Measurements from ENCODE around the gene EEF1A2.

The EEF1A2 gene

DNA sequence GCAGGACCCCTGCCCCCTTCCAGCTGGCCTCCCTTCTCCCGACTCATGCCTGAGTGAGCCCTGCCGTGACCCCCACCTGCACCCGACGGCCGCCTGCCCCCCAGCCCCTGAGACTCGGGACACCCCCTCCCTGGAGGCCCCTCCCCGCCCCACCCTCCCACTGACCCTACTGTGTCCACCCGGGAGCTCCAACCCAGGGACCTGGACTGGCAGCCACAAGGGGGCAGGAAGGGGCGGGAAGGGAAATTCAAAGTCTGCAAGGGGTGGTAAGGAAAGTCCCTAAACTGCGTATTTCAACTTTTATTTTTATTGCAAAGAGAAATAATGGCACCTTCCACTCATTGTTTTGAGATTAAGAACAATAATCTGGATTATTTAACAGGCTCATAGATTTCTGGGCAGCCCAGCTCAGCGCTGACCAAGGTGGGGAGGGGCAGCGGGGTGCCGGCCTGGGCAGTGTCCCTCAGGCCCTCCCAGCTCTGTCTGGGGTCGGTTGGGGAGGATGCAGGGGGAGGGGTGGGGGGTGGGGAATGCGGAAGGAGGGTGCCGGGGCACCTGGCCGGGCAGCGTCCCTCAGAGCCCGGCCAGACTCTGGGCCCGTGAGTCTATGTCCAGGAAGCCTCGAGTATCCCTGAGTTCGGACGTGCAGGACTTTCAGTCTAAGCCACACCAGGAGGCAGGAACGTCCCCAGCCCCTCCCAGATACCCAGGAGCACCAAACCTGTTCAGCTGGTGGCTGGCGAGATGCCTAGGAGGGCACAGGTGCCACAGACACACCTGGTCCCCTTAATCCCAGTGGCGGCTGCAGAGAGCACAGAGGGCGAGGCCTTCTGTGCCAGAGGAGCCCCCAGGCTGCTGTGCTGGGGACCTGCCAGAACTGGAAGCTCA lies 39.6 kb upstream of the EEF1A2 start:
- in situ Hi-C loops (cut with HindIII; ENCODE audit: low pct_ligation_motif_present, low pct_unique_long_range_greater_than_20kb, low sequenced_read_pairs): no loop called here
- peak; percentile 63 for DNase-seq

GRCh38 chr20:63537525-63538203 lies 38.8 kb upstream of the EEF1A2 start:
- in situ Hi-C loops (cut with HindIII; ENCODE audit: low pct_ligation_motif_present, low pct_unique_long_range_greater_than_20kb, low sequenced_read_pairs): no loop called here
- peak; percentile 96 for DNase-seq

GRCh38 chr20:63536997-63537524 lies 38.2 kb upstream of the EEF1A2 start, which contains the start of gene PTK6:
PTK6 (minus strand) TSS chr20:63537376; CDS start chr20:63537314, 62 bp downstream.
- DNase-seq: no peak
- in situ Hi-C loops (cut with HindIII; ENCODE audit: low pct_ligation_motif_present, low pct_unique_long_range_greater_than_20kb, low sequenced_read_pairs): no loop called here

DNA sequence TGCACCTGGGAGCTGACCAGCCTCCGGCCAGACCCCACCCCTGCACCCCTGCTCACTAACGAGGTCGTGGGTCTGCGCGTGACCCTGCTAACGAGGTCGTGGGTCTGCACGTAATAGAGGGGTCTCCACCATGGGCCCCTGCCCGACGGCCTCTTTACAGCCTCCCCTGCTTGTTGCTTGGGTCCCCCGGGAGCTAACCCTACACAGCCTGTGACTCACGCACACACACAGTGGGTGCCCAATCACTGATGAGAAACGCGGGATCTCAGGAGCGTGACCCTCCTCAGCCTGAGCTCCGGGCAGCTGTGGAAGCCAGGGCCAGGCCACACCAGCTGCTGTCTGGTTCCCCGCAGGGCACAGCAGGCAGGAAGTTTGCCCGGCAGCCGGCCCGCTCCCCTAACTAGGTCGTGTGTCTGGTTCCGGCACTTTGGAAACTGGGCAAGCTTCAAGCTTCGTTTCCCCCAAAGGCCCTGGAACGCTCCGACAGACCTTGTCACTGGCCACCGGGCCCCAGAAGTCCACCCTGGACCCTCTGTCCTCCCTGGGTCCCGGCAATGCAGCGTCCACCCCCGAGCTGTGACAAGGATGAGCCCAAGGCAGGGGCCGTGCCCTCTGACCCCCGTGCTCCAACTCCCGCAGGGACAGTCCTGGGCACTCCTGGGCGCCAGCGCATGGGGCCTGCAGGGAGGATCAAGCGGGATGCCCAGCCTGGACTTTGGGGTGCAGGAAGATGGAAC lies 37.5 kb upstream of the EEF1A2 start:
- DNase-seq: peak; percentile 49
- in situ Hi-C loops (cut with HindIII; ENCODE audit: low pct_ligation_motif_present, low pct_unique_long_range_greater_than_20kb, low sequenced_read_pairs): no loop called here

DNA sequence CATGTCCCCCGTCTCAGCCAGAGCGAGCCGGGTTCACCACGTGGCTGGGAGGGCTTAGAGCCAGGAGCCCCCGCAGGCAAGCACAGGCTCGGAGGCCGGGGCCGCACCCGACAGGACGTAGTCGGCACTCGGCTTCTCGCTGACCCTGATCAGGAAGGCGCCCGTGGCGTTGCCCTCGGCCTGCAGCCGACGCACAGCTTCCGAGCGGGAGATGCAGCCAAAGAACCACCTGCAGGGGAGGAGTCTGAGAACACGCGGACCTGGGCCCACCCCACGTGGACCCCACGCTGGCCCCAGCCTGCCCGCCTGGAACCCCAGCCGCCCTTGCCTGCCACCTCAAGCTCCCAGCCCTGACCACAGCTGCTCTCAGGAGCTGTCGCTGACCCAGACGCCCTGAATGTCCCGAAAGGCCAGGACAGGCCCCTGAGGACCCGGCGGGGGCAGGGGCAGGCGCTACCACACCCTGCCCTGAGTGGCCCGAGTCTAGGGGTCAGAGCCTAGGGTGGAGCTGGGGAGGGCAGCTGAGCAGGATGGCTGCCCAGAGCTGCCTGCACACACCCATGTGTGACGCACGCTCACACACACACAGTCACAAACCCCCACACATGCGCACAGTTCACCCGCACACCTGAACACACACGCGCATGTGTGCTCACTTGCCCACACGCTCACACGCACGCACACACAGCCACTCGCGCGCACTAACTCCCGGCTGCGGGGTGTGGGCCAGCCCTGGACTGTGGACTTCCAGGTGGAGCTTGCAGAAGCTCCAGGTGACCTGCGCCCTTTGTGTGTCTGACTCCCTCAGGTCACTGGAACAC lies 36.2 kb upstream of the EEF1A2 start:
- in situ Hi-C loops (cut with HindIII; ENCODE audit: low pct_ligation_motif_present, low pct_unique_long_range_greater_than_20kb, low sequenced_read_pairs): no loop called here
- DNase-seq: no peak

DNA sequence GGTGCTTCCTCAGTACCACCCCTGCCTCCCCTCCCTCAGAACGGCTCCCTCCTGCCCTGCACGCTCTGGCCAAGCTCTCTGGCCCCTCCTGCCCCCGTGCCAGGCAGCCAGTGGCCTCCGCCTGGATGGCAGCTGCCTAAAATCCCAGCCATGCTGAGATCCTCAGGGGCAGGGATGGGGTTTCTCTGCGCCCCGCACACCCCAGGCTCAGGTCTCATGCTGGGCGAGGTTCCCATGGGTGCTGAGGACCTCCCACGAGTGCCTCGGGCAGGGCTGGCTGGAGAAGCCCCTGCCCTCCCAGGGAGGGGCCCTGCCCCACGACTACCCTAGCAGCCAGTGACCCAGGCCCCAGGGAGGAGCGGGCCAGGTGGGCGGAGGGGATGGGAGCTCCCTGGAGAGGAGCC lies 35.5 kb upstream of the EEF1A2 start:
- no peak for DNase-seq
- in situ Hi-C loops (cut with HindIII; ENCODE audit: low pct_ligation_motif_present, low pct_unique_long_range_greater_than_20kb, low sequenced_read_pairs): no loop called here

GRCh38 chr20:63533871-63534393 lies 35.0 kb upstream of the EEF1A2 start:
- no peak for DNase-seq
- in situ Hi-C loops (cut with HindIII; ENCODE audit: low pct_ligation_motif_present, low pct_unique_long_range_greater_than_20kb, low sequenced_read_pairs): no loop called here

GRCh38 chr20:63533388-63533787 lies 34.5 kb upstream of the EEF1A2 start:
- no peak for DNase-seq
- in situ Hi-C loops (cut with HindIII; ENCODE audit: low pct_ligation_motif_present, low pct_unique_long_range_greater_than_20kb, low sequenced_read_pairs): no loop called here

GRCh38 chr20:63532449-63532971 lies 33.6 kb upstream of the EEF1A2 start:
- no peak for DNase-seq
- in situ Hi-C loops (cut with HindIII; ENCODE audit: low pct_ligation_motif_present, low pct_unique_long_range_greater_than_20kb, low sequenced_read_pairs): no loop called here

- no peak for DNase-seq
- in situ Hi-C loops (cut with HindIII; ENCODE audit: low pct_ligation_motif_present, low pct_unique_long_range_greater_than_20kb, low sequenced_read_pairs): no loop called here
Measured at GRCh38 chr20:63531686-63532448, 33.0 kb upstream of the EEF1A2 start.

GRCh38 chr20:63530788-63531160 lies 31.9 kb upstream of the EEF1A2 start:
- in situ Hi-C loops (cut with HindIII; ENCODE audit: low pct_ligation_motif_present, low pct_unique_long_range_greater_than_20kb, low sequenced_read_pairs): no loop called here
- DNase-seq: no peak

GRCh38 chr20:63529861-63530787 lies 31.2 kb upstream of the EEF1A2 start:
- in situ Hi-C loops (cut with HindIII; ENCODE audit: low pct_ligation_motif_present, low pct_unique_long_range_greater_than_20kb, low sequenced_read_pairs): no loop called here
- no peak for DNase-seq

- in situ Hi-C loops (cut with HindIII; ENCODE audit: low pct_ligation_motif_present, low pct_unique_long_range_greater_than_20kb, low sequenced_read_pairs): no loop called here
- DNase-seq: no peak
Measured at GRCh38 chr20:63529180-63529860, 30.4 kb upstream of the EEF1A2 start.

DNA sequence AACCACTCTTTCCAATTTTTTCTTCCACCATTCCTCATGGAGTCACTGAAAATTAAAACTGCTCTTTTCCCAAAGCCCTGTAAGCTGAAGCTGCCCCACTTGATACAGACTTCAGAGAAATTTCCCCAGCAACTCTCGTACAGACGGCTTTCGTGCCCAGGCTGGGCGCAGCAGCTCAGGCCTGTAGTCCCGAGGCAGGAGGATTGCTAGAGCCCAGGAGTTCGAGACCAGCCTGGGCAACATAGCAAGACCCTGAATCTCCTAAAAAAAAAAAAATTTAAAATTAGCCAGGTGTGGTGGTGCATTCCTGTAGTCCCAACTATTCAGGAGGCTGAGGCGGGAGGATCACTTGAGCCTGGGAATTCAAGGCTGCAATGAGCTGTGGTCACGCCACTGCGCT lies 28.3 kb upstream of the EEF1A2 start:
- in situ Hi-C loops (cut with HindIII; ENCODE audit: low pct_ligation_motif_present, low pct_unique_long_range_greater_than_20kb, low sequenced_read_pairs): no loop called here

DNA sequence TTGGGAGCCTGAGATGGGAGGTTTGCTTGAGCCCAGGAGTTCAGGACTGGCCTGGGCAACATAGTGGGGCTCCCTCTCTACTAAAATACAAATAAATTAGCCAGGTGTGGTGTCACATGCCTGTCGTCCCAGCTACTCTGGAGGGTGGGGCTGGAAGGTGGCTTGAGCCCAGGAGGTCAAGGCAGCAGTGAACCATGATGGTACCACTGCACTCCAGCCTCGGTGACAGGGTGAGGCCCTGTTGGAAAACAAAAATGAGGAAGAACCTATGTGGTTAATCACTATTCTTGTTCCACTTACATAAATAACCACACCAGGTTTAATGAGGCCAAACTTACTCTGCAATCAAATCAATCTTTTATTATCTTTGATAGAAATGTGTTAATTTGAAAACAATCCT lies 27.1 kb upstream of the EEF1A2 start:
- DNase-seq: no peak
- in situ Hi-C loops (cut with HindIII; ENCODE audit: low pct_ligation_motif_present, low pct_unique_long_range_greater_than_20kb, low sequenced_read_pairs): no loop called here

More for the DNA sequence above, 28.3 kb upstream of the EEF1A2 start:
- no peak for DNase-seq

GRCh38 chr20:63525185-63525584 lies 26.3 kb upstream of the EEF1A2 start:
- in situ Hi-C loops (cut with HindIII; ENCODE audit: low pct_ligation_motif_present, low pct_unique_long_range_greater_than_20kb, low sequenced_read_pairs): no loop called here
- no peak for DNase-seq
